CD4-positive, alpha-beta T cell (primary cell): ENCODE data around the gene GABARAP. TPM values are rescaled to one million over a fixed set of nuclear protein-coding genes. Genes with fewer than 3 reads are reported as not detected.

Experiments
- ATAC-seq: fragments of 200-7000 bp; cut with Tn5 transposase; one replicate; pipeline ENCODE4 v1.10.0; 2022; ENCODE audit warnings: mild to moderate bottlenecking; ENCODE audit not compliant: poor library complexity
- CTCF ChIA-PET: fragments of 350-600 bp; sonication (Branson Sonifier 250); formaldehyde crosslinking; loops from one replicate; lab custom pipeline; 2021; ENCODE audit warnings: antibody characterized with exemption, inconsistent platforms; lab: Charles Lee
- POLR2A ChIA-PET: fragments of 350-600 bp; sonication (Branson Sonifier 250); formaldehyde crosslinking; loops from one replicate; lab custom pipeline; 2021; ENCODE audit warnings: antibody characterized with exemption, inconsistent platforms; lab: Charles Lee
- DNase-seq, 14 experiments: peaks; one replicate each; pipeline ENCODE4 v3.0.0-alpha.2; 2013 to 2020; ENCODE audit warnings: mixed read lengths in 2 of 14
- H3K27ac ChIP-seq, 2 donors: one replicate each; pipeline versions ENCODE4 v1.5.1 to v1.7.0; 2013; ENCODE audit warnings: low read length in 2 of 2, low read depth in 1 of 2, mild to moderate bottlenecking in 1 of 2
- H3K27me3 ChIP-seq, 2 experiments: 1 replicate in 1 of 2; 2 replicates in 1 of 2; pipeline versions ENCODE4 v1.6.1 to v1.7.0; 2013; ENCODE audit warnings: low read length in 2 of 2, control low read depth in 1 of 2, mild to moderate bottlenecking in 1 of 2, moderate library complexity in 1 of 2; ENCODE audit not compliant: insufficient read depth in 2 of 2, control insufficient read depth in 1 of 2
- H3K36me3 ChIP-seq: one replicate; pipeline ENCODE4 v1.6.1; 2013; ENCODE audit warnings: low read length, control low read depth; ENCODE audit not compliant: insufficient read depth
- H3K4me1 ChIP-seq: one replicate; pipeline ENCODE4 v1.6.1; 2013; ENCODE audit warnings: low read length, control low read depth; ENCODE audit not compliant: insufficient read depth
- H3K4me3 ChIP-seq: one replicate; pipeline ENCODE4 v1.5.1; 2013; ENCODE audit warnings: mild to moderate bottlenecking, low read length, moderate library complexity
- H3K9me3 ChIP-seq, 2 experiments: 1 replicate in 1 of 2; 2 replicates in 1 of 2; pipeline versions ENCODE4 v1.6.1 to v1.7.0; 2013; ENCODE audit warnings: low read length in 2 of 2, mild to moderate bottlenecking in 2 of 2, control low read depth in 1 of 2, moderate library complexity in 1 of 2; ENCODE audit not compliant: control insufficient read depth in 1 of 2, insufficient read depth in 1 of 2
- H3K27ac Mint-ChIP-seq: one replicate; pipeline ENCODE4 v1.8.0; 2020; ENCODE audit warnings: mixed read lengths
- H3K27me3 Mint-ChIP-seq: one replicate; pipeline ENCODE4 v1.8.0; 2021; ENCODE audit warnings: mixed read lengths
- H3K36me3 Mint-ChIP-seq: one replicate; pipeline ENCODE4 v1.8.0; 2021; ENCODE audit warnings: low read depth, mixed read lengths
- H3K4me1 Mint-ChIP-seq: one replicate; pipeline ENCODE4 v1.8.0; 2021; ENCODE audit warnings: low read depth, mixed read lengths
- H3K4me3 Mint-ChIP-seq: one replicate; pipeline ENCODE4 v1.8.0; 2020; ENCODE audit warnings: mild to moderate bottlenecking, mixed read lengths
- H3K9me3 Mint-ChIP-seq: one replicate; pipeline ENCODE4 v1.8.0; 2020; ENCODE audit warnings: mixed read lengths
- intact Hi-C, 2 experiments: fragments of 100-400 bp; cut with DNase I in 1 of 2; cut with micrococcal nuclease in 1 of 2; formaldehyde crosslinking; loops; one replicate each; pipeline versions ENCODE4 v1.15.1 to v1.9.0; 2023 to 2025; cut with DNase I, micrococcal nuclease
- total RNA-seq, 174 experiments: library from RNA in 2 of 174; stranded (reverse) in 2 of 174; gene quantifications; one replicate each; pipeline ENCODE4 v1.2.3 and lab custom pipeline; 2021 to 2026
- TF ChIP-seq, protein P1 (sequence below): fragments of 200-600 bp; IDR thresholded peaks from one replicate; pipeline ENCODE4 v1.8.0; 2022; ENCODE audit warnings: antibody characterized with exemption, mild to moderate bottlenecking

Gene GABARAP
- total RNA-seq, 2 experiments from 2014 or later = 182 to 195 TPM

DNA sequence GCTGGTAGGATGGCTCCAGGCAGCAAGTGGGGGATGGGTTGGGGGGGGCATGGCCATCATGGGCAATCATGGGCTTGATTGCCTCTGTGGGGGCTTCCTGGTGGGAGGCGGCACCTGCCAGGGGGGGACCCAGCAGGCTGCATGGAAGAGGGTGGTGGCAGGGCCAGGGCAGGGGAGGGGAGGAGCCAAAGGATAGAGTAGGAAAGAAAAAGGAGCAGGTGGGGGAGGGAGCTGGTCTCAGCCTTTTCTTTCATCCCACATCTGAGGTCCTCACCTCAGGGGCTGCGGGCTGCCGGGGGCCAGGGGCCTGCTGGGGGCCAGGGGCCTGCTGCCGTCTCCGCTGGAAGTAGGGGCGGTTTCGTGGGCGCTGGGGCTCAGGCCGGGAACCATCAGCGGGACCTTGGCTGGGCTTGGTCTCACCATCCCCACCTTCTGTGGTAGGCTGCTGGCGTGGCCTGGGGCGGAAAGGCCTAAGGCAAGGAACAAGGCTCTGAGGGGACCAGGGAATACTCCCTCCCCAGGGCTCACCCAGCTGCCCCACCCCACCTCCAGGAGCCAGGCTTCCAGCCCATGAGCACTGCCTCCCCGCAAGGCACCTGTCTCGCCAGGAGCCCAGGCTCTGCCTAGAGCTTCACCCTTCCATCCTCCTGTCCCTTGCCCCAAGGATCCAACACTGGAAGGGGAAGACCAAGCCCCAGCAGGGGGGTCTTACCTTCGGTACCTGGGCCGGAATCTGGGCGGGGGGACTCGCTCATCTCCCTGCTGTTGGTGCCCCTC lies 47.2 kb upstream of the GABARAP start:
- H3K4me1 Mint-ChIP-seq = peaks cover 6% of the 10 kb centered on the region
- no peak overlapping the region for H3K4me3 Mint-ChIP-seq
- Histone ChIP-seq H3K9me3 (no peaks in the 10 kb centered on the region), H3K36me3 (no peaks in the 10 kb centered on the region), H3K4me3 (no peak overlapping the region), H3K4me1 (peaks cover 10% of the 10 kb centered on the region), H3K27me3 (peaks cover 11 to 12% of the 10 kb centered on the region in 2 experiments), H3K27ac (no peak overlapping the region)
- TF ChIP-seq, protein P1, sequence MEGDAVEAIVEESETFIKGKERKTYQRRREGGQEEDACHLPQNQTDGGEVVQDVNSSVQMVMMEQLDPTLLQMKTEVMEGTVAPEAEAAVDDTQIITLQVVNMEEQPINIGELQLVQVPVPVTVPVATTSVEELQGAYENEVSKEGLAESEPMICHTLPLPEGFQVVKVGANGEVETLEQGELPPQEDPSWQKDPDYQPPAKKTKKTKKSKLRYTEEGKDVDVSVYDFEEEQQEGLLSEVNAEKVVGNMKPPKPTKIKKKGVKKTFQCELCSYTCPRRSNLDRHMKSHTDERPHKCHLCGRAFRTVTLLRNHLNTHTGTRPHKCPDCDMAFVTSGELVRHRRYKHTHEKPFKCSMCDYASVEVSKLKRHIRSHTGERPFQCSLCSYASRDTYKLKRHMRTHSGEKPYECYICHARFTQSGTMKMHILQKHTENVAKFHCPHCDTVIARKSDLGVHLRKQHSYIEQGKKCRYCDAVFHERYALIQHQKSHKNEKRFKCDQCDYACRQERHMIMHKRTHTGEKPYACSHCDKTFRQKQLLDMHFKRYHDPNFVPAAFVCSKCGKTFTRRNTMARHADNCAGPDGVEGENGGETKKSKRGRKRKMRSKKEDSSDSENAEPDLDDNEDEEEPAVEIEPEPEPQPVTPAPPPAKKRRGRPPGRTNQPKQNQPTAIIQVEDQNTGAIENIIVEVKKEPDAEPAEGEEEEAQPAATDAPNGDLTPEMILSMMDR = no peak
- POLR2A ChIA-PET = no interaction called here
- no peak for DNase-seq
- H3K9me3 Mint-ChIP-seq = no peaks in the 10 kb centered on the region
- intact Hi-C loops = loop anchor here in 1 of 2 experiments (5.0 kb wide), 1 partner anchor 242 kb away; no protein-coding TSS in a partner anchor
- CTCF ChIA-PET = interaction anchor here (1.3 kb wide), 1 partner anchor 7 kb away, joined by 4 read pairs; no protein-coding TSS in a partner anchor
- ATAC-seq = no peak
- H3K27me3 Mint-ChIP-seq = peaks cover 41% of the 10 kb centered on the region
- H3K36me3 Mint-ChIP-seq = no peaks in the 10 kb centered on the region
- H3K27ac Mint-ChIP-seq = no peak overlapping the region

DNA sequence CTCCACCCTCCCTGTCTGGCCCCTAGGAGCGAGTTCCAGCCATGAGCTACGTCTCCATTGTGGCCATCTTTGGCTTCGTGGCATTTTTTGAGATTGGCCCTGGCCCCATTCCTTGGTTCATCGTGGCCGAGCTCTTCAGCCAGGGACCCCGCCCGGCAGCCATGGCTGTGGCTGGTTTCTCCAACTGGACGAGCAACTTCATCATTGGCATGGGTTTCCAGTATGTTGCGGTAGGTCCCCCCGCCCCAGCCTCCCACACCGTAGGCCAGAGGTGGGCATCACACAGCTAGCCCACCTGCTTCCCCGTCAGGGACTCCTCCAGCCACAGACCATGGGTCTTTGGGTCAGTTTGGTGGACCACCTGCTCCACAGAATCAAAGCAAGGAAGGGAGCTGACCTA lies 43.4 kb upstream of the GABARAP start:
- ChIA-PET POLR2A (interaction anchor here (0.6 to 1.4 kb wide), 2 partner anchors 11 to 37 kb away, joined by 3 to 4 read pairs; no protein-coding TSS in a partner anchor), CTCF (interaction anchor here (1.0 to 1.2 kb wide), 2 partner anchors 10 to 12 kb away, joined by 4 to 5 read pairs; no protein-coding TSS in a partner anchor)
- Histone ChIP-seq H3K4me1 (peaks cover 22% of the 10 kb centered on the region), H3K9me3 (peaks cover 0 to 9% of the 10 kb centered on the region in 2 experiments), H3K27ac (no peak overlapping the region), H3K4me3 (no peak overlapping the region), H3K36me3 (no peaks in the 10 kb centered on the region), H3K27me3 (peaks cover 38 to 43% of the 10 kb centered on the region in 2 experiments)
- DNase-seq = no peak
- ATAC-seq = no peak
- Mint-ChIP-seq H3K27me3 (peaks cover 55% of the 10 kb centered on the region), H3K4me1 (peaks cover 18% of the 10 kb centered on the region), H3K4me3 (no peak overlapping the region), H3K36me3 (no peaks in the 10 kb centered on the region), H3K9me3 (no peaks in the 10 kb centered on the region), H3K27ac (no peak overlapping the region)
- intact Hi-C loops = no loop called here
- TF ChIP-seq, protein P1 = no peak

DNA sequence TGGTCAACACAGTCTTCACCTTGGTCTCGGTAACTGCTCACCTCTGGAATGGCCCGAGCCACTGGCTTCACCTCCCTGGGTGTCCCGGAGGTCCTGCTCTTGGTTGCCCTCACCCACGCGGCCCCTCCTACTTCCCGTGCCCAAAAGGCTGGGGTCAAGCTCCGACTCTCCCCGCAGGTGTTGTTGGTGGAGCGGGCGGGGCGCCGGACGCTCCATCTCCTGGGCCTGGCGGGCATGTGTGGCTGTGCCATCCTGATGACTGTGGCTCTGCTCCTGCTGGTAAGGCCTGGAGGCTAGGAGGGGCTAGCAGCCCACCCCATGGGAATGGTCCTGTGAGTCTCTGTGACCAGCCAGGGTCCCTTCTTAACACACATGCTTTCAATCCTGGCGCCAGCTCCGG lies 42.7 kb upstream of the GABARAP start:
- DNase-seq (no peak), ATAC-seq (no peak)
- Histone ChIP-seq H3K36me3 (no peaks in the 10 kb centered on the region), H3K4me3 (no peak overlapping the region), H3K4me1 (peaks cover 28% of the 10 kb centered on the region), H3K9me3 (peaks cover 0 to 9% of the 10 kb centered on the region in 2 experiments), H3K27me3 (peaks cover 38 to 47% of the 10 kb centered on the region in 2 experiments), H3K27ac (no peak overlapping the region)
- H3K9me3 Mint-ChIP-seq = no peaks in the 10 kb centered on the region
- intact Hi-C loops = loop anchor here in 1 of 2 experiments (5.0 kb wide), 1 partner anchor 238 kb away; no protein-coding TSS in a partner anchor
- H3K27ac Mint-ChIP-seq = no peak overlapping the region
- peaks cover 55% of the 10 kb centered on the region for H3K27me3 Mint-ChIP-seq
- peaks cover 26% of the 10 kb centered on the region for H3K4me1 Mint-ChIP-seq
- CTCF ChIA-PET = interaction anchor here (1.2 kb wide), 1 partner anchor 12 kb away, joined by 4 read pairs; no protein-coding TSS in a partner anchor
- POLR2A ChIA-PET = interaction anchor here (0.6 kb wide), 1 partner anchor 21 kb away, joined by 3 read pairs; no protein-coding TSS in a partner anchor
- TF ChIP-seq, protein P1 = no peak
- H3K36me3 Mint-ChIP-seq = no peaks in the 10 kb centered on the region
- H3K4me3 Mint-ChIP-seq = no peak overlapping the region
